ENCODE measurements around the gene EPN2.

EPN2 gene

GRCh38 chr17:19258371-19258770, 21.2 kb downstream of the EPN2 start:
- no peaks in the 10 kb centered on the region for H3K9me3 ChIP-seq (ENCODE audit: control insufficient read depth, low read length)
- H2BK12ac ChIP-seq (ENCODE audit: low read length in 2 of 2) = no peak overlapping the region
- no peak overlapping the region for H3K18ac ChIP-seq (ENCODE audit: low read depth in 1 of 2, low read length in 2 of 2)
- H3K14ac ChIP-seq (ENCODE audit: low read length in 2 of 2) = no peak overlapping the region
- no peak overlapping the region for H2AK5ac ChIP-seq (ENCODE audit: low read length, severe bottlenecking)
- H3K9ac ChIP-seq (ENCODE audit: low read length) = no peak overlapping the region
- H2BK5ac ChIP-seq (ENCODE audit: low read depth, low read length, poor library complexity, severe bottlenecking) = no peak overlapping the region
- H3K23ac ChIP-seq (ENCODE audit: low read length in 2 of 2) = no peak overlapping the region
- H4K8ac ChIP-seq (ENCODE audit: low read length) = no peak overlapping the region
- no peak overlapping the region for H4K91ac ChIP-seq (ENCODE audit: low read length)
- H2BK15ac ChIP-seq (ENCODE audit: low read depth, poor library complexity, severe bottlenecking) = no peak overlapping the region
- DNase-seq = no peak
- no peaks in the 10 kb centered on the region for H3K27me3 ChIP-seq (ENCODE audit: control insufficient read depth in 1 of 2, insufficient read depth in 1 of 2, low read length in 2 of 2)
- peaks cover 0 to 3% of the 10 kb centered on the region in 2 experiments for H3K36me3 ChIP-seq (ENCODE audit: control insufficient read depth in 1 of 2, insufficient read depth in 2 of 2, low read depth in 1 of 2, low read length in 2 of 2)
- 94% methylated on average over 9 of the region's 9 CpGs for WGBS
- H2BK120ac ChIP-seq (ENCODE audit: low read depth, low read length) = no peak overlapping the region
- no peak overlapping the region for H3K4me3 ChIP-seq (ENCODE audit: insufficient read depth in 1 of 2, low read depth in 1 of 2, low read length in 2 of 2)
- H3K4me1 ChIP-seq (ENCODE audit: control insufficient read depth, insufficient read depth, low read depth, low read length) = peaks cover 11% of the 10 kb centered on the region
- H3K79me1 ChIP-seq (replicated peaks; ENCODE audit: low read length, poor library complexity, severe bottlenecking) = peaks cover 9% of the 10 kb centered on the region
- no peak overlapping the region for H3K27ac ChIP-seq (ENCODE audit: low read length, poor library complexity, severe bottlenecking)
- no peak overlapping the region for H3K4me2 ChIP-seq (ENCODE audit: low read length, poor library complexity, severe bottlenecking)
- H3K4ac ChIP-seq (ENCODE audit: low read depth in 1 of 2, low read length in 2 of 2) = no peak overlapping the region
- H2AFZ ChIP-seq (ENCODE audit: low read depth, low read length) = no peak overlapping the region

- H2BK120ac ChIP-seq (ENCODE audit: low read depth, low read length) = no peak overlapping the region
- no peak overlapping the region for H3K4ac ChIP-seq (ENCODE audit: low read depth in 1 of 2, low read length in 2 of 2)
- H3K14ac ChIP-seq (ENCODE audit: low read length in 2 of 2) = no peak overlapping the region
- no peak overlapping the region for H2BK15ac ChIP-seq (ENCODE audit: low read depth, poor library complexity, severe bottlenecking)
- WGBS = 92% methylated on average over 7 of the region's 7 CpGs
- H3K18ac ChIP-seq (ENCODE audit: low read depth in 1 of 2, low read length in 2 of 2) = no peak overlapping the region
- H3K4me3 ChIP-seq (ENCODE audit: insufficient read depth in 1 of 2, low read depth in 1 of 2, low read length in 2 of 2) = no peak overlapping the region
- no peak overlapping the region for H4K8ac ChIP-seq (ENCODE audit: low read length)
- no peak overlapping the region for H2BK5ac ChIP-seq (ENCODE audit: low read depth, low read length, poor library complexity, severe bottlenecking)
- H3K4me2 ChIP-seq (ENCODE audit: low read length, poor library complexity, severe bottlenecking) = no peak overlapping the region
- no peak overlapping the region for H3K9ac ChIP-seq (ENCODE audit: low read length)
- no peak overlapping the region for H2AFZ ChIP-seq (ENCODE audit: low read depth, low read length)
- no peaks in the 10 kb centered on the region for H3K27me3 ChIP-seq (ENCODE audit: control insufficient read depth in 1 of 2, insufficient read depth in 1 of 2, low read length in 2 of 2)
- H3K4me1 ChIP-seq (ENCODE audit: control insufficient read depth, insufficient read depth, low read depth, low read length) = peaks cover 25% of the 10 kb centered on the region
- H2AK5ac ChIP-seq (ENCODE audit: low read length, severe bottlenecking) = no peak overlapping the region
- H3K23ac ChIP-seq (ENCODE audit: low read length in 2 of 2) = no peak overlapping the region
- H4K91ac ChIP-seq (ENCODE audit: low read length) = no peak overlapping the region
- peaks cover 0 to 3% of the 10 kb centered on the region in 2 experiments for H3K36me3 ChIP-seq (ENCODE audit: control insufficient read depth in 1 of 2, insufficient read depth in 2 of 2, low read depth in 1 of 2, low read length in 2 of 2)
- DNase-seq = no peak
- H3K27ac ChIP-seq (ENCODE audit: low read length, poor library complexity, severe bottlenecking) = no peak overlapping the region
- no peak overlapping the region for H2BK12ac ChIP-seq (ENCODE audit: low read length in 2 of 2)
- H3K9me3 ChIP-seq (ENCODE audit: control insufficient read depth, low read length) = no peaks in the 10 kb centered on the region
- peaks cover 7% of the 10 kb centered on the region for H3K79me1 ChIP-seq (replicated peaks; ENCODE audit: low read length, poor library complexity, severe bottlenecking)
Observed at GRCh38 chr17:19260958-19261357, 23.8 kb downstream of the EPN2 start.

- H3K36me3 ChIP-seq (ENCODE audit: control insufficient read depth in 1 of 2, insufficient read depth in 2 of 2, low read depth in 1 of 2, low read length in 2 of 2) = peaks cover 0 to 3% of the 10 kb centered on the region in 2 experiments
- no peak overlapping the region for H2AFZ ChIP-seq (ENCODE audit: low read depth, low read length)
- no peak overlapping the region for H3K4me2 ChIP-seq (ENCODE audit: low read length, poor library complexity, severe bottlenecking)
- no peak overlapping the region for H2BK12ac ChIP-seq (ENCODE audit: low read length in 2 of 2)
- H2BK15ac ChIP-seq (ENCODE audit: low read depth, poor library complexity, severe bottlenecking) = no peak overlapping the region
- no peak overlapping the region for H3K4ac ChIP-seq (ENCODE audit: low read depth in 1 of 2, low read length in 2 of 2)
- H2BK120ac ChIP-seq (ENCODE audit: low read depth, low read length) = no peak overlapping the region
- DNase-seq = no peak
- no peak overlapping the region for H3K9ac ChIP-seq (ENCODE audit: low read length)
- WGBS = 100% methylated on average over 2 of the region's 2 CpGs
- H3K79me1 ChIP-seq (replicated peaks; ENCODE audit: low read length, poor library complexity, severe bottlenecking) = peaks cover 7% of the 10 kb centered on the region
- H4K91ac ChIP-seq (ENCODE audit: low read length) = no peak overlapping the region
- H3K9me3 ChIP-seq (ENCODE audit: control insufficient read depth, low read length) = no peaks in the 10 kb centered on the region
- H3K18ac ChIP-seq (ENCODE audit: low read depth in 1 of 2, low read length in 2 of 2) = no peak overlapping the region
- no peak overlapping the region for H3K4me3 ChIP-seq (ENCODE audit: insufficient read depth in 1 of 2, low read depth in 1 of 2, low read length in 2 of 2)
- H3K4me1 ChIP-seq (ENCODE audit: control insufficient read depth, insufficient read depth, low read depth, low read length) = peaks cover 25% of the 10 kb centered on the region
- H2AK5ac ChIP-seq (ENCODE audit: low read length, severe bottlenecking) = no peak overlapping the region
- no peak overlapping the region for H3K27ac ChIP-seq (ENCODE audit: low read length, poor library complexity, severe bottlenecking)
- no peaks in the 10 kb centered on the region for H3K27me3 ChIP-seq (ENCODE audit: control insufficient read depth in 1 of 2, insufficient read depth in 1 of 2, low read length in 2 of 2)
- H4K8ac ChIP-seq (ENCODE audit: low read length) = no peak overlapping the region
- no peak overlapping the region for H2BK5ac ChIP-seq (ENCODE audit: low read depth, low read length, poor library complexity, severe bottlenecking)
- no peak overlapping the region for H3K23ac ChIP-seq (ENCODE audit: low read length in 2 of 2)
- H3K14ac ChIP-seq (ENCODE audit: low read length in 2 of 2) = no peak overlapping the region
Observed at GRCh38 chr17:19261426-19261825, 24.3 kb downstream of the EPN2 start.

- peak overlapping the region in 1 of 2 experiments; percentile 67 for H3K18ac ChIP-seq (ENCODE audit: low read depth in 1 of 2, low read length in 2 of 2)
Observed at GRCh38 chr17:19262650-19263631, 25.8 kb downstream of the EPN2 start.

More at GRCh38 chr17:19262650-19263631, 25.8 kb downstream of the EPN2 start:
- Histone ChIP-seq H3K4me1 (ENCODE audit: control insufficient read depth, insufficient read depth, low read depth, low read length) (peaks cover 27% of the 10 kb centered on the region), H3K14ac (ENCODE audit: low read length in 2 of 2) (peak overlapping the region in 1 of 2 experiments; percentile 61), H3K9me3 (ENCODE audit: control insufficient read depth, low read length) (no peaks in the 10 kb centered on the region), H3K27me3 (ENCODE audit: control insufficient read depth in 1 of 2, insufficient read depth in 1 of 2, low read length in 2 of 2) (no peaks in the 10 kb centered on the region), H4K91ac (ENCODE audit: low read length) (peak overlapping the region; percentile 28), H3K36me3 (ENCODE audit: control insufficient read depth in 1 of 2, insufficient read depth in 2 of 2, low read depth in 1 of 2, low read length in 2 of 2) (peaks cover 0 to 3% of the 10 kb centered on the region in 2 experiments), H3K4me2 (ENCODE audit: low read length, poor library complexity, severe bottlenecking) (no peak overlapping the region), H2BK5ac (ENCODE audit: low read depth, low read length, poor library complexity, severe bottlenecking) (no peak overlapping the region), H2BK15ac (ENCODE audit: low read depth, poor library complexity, severe bottlenecking) (no peak overlapping the region), H3K27ac (ENCODE audit: low read length, poor library complexity, severe bottlenecking) (peak overlapping the region; percentile 9), H3K23ac (ENCODE audit: low read length in 2 of 2) (peak overlapping the region in 1 of 2 experiments; percentile 34), H3K4me3 (ENCODE audit: insufficient read depth in 1 of 2, low read depth in 1 of 2, low read length in 2 of 2) (peak overlapping the region in 1 of 2 experiments; percentile 54), H3K9ac (ENCODE audit: low read length) (peak overlapping the region; percentile 78), H3K79me1 (replicated peaks; ENCODE audit: low read length, poor library complexity, severe bottlenecking) (peaks cover 10% of the 10 kb centered on the region), H2BK12ac (ENCODE audit: low read length in 2 of 2) (peak overlapping the region in 1 of 2 experiments; percentile 88), H2AK5ac (ENCODE audit: low read length, severe bottlenecking) (peak overlapping the region; percentile 19), H2AFZ (ENCODE audit: low read depth, low read length) (no peak overlapping the region), H3K4ac (ENCODE audit: low read depth in 1 of 2, low read length in 2 of 2) (peak overlapping the region in 1 of 2 experiments; percentile 60), H2BK120ac (ENCODE audit: low read depth, low read length) (no peak overlapping the region), H4K8ac (ENCODE audit: low read length) (peak overlapping the region; percentile 10)
- WGBS = 52% methylated on average over 7 of the region's 8 CpGs
- DNase-seq = peak; percentile 89

Measured in mesenchymal stem cell (in vitro differentiated cells and primary cell).